Heart right ventricle (tissue), 16 donors: ENCODE data around the gene SLC25A47. TPM values are rescaled to one million over a fixed set of nuclear protein-coding genes. Genes with fewer than 3 reads are reported as not detected.

ENCODE experiments used
- ATAC-seq, 8 donors: fragments of 200-7000 bp; cut with Tn5 transposase; one replicate each; pipeline ENCODE4 v1.9.1; 2020; ENCODE audit warnings: mild to moderate bottlenecking in 8 of 8, moderate library complexity in 8 of 8, moderate number of reproducible peaks in 1 of 8
- DNase-seq, 2 donors: peaks; one replicate each; pipeline ENCODE4 v3.0.0-alpha.2; 2020
- H3K27ac ChIP-seq, 10 donors: fragments of 200-600 bp; sonication (generic) in 2 of 10; one replicate each; pipeline versions ENCODE4 v1.5.0 to v1.8.0; 2020 to 2022; ENCODE audit warnings: mild to moderate bottlenecking in 3 of 10
- H3K27me3 ChIP-seq, 7 donors: fragments of 200-600 bp; one replicate each; pipeline ENCODE4 v1.8.0; 2021 to 2022; ENCODE audit warnings: mild to moderate bottlenecking in 2 of 7
- H3K36me3 ChIP-seq, 9 donors: fragments of 200-600 bp; sonication (generic) in 1 of 9; one replicate each; pipeline versions ENCODE4 v1.5.0 to v1.8.0; 2020 to 2022; ENCODE audit warnings: mild to moderate bottlenecking in 2 of 9
- H3K4me1 ChIP-seq, 9 donors: fragments of 200-600 bp; sonication (generic) in 1 of 9; one replicate each; pipeline versions ENCODE4 v1.5.0 to v1.8.0; 2020 to 2022; ENCODE audit warnings: mild to moderate bottlenecking in 4 of 9
- H3K4me3 ChIP-seq, 10 donors: fragments of 200-600 bp; sonication (generic) in 2 of 10; one replicate each; pipeline versions ENCODE4 v1.5.0 to v1.8.0; 2020 to 2022; ENCODE audit warnings: mild to moderate bottlenecking in 7 of 10, moderate library complexity in 2 of 10
- H3K9me3 ChIP-seq, 11 donors: fragments of 200-600 bp in 10 of 11; sonication (generic) in 2 of 11; one replicate each; pipeline versions ENCODE4 v1.5.0 to v1.8.0; 2013 to 2022; ENCODE audit warnings: mild to moderate bottlenecking in 2 of 11, control low read depth in 1 of 11, moderate library complexity in 1 of 11
- WGBS, 2 donors: extraction: QIAGEN DNeasy Blood & Tissue Kit; methylation state at CpG; one replicate each; pipeline ENCODE4 v1.1.7; 2013; ENCODE audit warnings: inconsistent platforms in 1 of 2; 5-methylcytosine and 5-hydroxymethylcytosine counted together
- intact Hi-C, 10 donors: fragments of 100-400 bp; cut with DNase I; formaldehyde crosslinking; loops; one replicate each; pipeline versions ENCODE4 v1.11.1 to v1.14.2; 2022
- polyA plus RNA-seq, 2 donors: library from polyadenylated mRNA; stranded (reverse); fragments of 200-250 nt; gene quantifications; one replicate each; pipeline ENCODE4 v1.2.3, GENCODE V29; 2013
- total RNA-seq, 10 donors: library from RNA; stranded (reverse); fragmentation: NEBNext Ultra II Directional in 3 of 10; extraction: Animal tissue kit (Norgen Biotek cat#: 25700) in 3 of 10; gene quantifications; one replicate each; pipeline versions ENCODE4 v1.2.1 to v1.2.4, GENCODE V29; 2021 to 2023
- TF ChIP-seq, protein P1 (sequence below), 9 donors: fragments of 200-600 bp; sonication (generic) in 2 of 9; IDR thresholded peaks; one replicate each; pipeline versions ENCODE4 v1.5.0 to v1.8.0; 2021 to 2022; ENCODE audit warnings: antibody characterized with exemption in 9 of 9, mild to moderate bottlenecking in 5 of 9, moderate library complexity in 1 of 9
- donor health status: Arrhythmogenic right ventricular cardiomyopathy.
- donor health status: ischemic (EF 13 %, LVEDD 7.1; RV severe dilation, severe dysfunction).
- donor health status: healthy with polysubstance abuse.
- donor health status: DM: no; HTN: yes; CAD: no.
- donor health status: DM: no; HTN: no; CAD: no.
- donor health status: ischemic (EF 25% LVEDD 6.9; RV normal size, moderate dysfunction).
- donor health status: ischemic (EF 25% LVEDD 5.7; RV mildly dilated, moderate dysfunction).
- donor health status: healthy.
- donor health status: DM: yes; HTN: yes; CAD: no.
- donor health status: Ischemic cardiomyopathy.
- donor health status: ischemic (EF 35%, LVEDD 5.7; RV mildly dilated, moderate dysfunction).
- donor health status: nonischemic (EF 11% LVEDD 7.7; RV severe dilation, severe dysfunction).
- donor health status: DM: yes; HTN: yes; CAD: no.
- donor health status: PGD.
- donor health status: ischemic (EF 29% LVEDD 5.4; RV normal size, mild dysfunction).
- donor health status: nonischemic (EF 23%, LVEDD 6.1; RV moderate dilation, normal function).

Gene SLC25A47
- total and polyA plus RNA-seq, 12 donors = not detected

DNA sequence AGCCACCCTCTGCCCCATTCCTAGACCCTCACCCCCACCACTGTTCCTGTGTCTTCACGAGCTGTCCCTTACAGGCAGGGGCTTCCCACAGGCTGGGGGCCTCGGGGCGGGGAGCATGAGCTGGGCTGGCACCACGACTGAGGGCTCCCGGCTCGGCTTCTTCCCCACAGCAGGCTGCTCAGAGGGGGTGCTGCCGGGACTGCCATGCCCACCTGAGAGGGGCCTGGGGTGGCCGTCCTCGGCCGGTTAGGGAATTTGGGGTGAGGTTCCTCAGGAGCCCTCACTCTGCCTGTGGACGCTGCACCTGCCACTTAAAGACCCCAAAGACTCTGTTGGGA lies 6.8 kb downstream of the SLC25A47 start:
- Histone ChIP-seq H3K4me1 (no peaks in the 10 kb centered on the region), H3K27me3 (no peaks in the 10 kb centered on the region), H3K27ac (no peak overlapping the region), H3K36me3 (peaks cover 0 to 29% (median 7%) of the 10 kb centered on the region in 9 donors), H3K4me3 (no peak overlapping the region), H3K9me3 (no peaks in the 10 kb centered on the region)
- ATAC-seq (no peak), DNase-seq (no peak)
- intact Hi-C loops = no loop called here
- 84 to 86% methylated on average over 11 of the region's 11 CpGs for WGBS, 2 donors
- TF ChIP-seq, protein P1, sequence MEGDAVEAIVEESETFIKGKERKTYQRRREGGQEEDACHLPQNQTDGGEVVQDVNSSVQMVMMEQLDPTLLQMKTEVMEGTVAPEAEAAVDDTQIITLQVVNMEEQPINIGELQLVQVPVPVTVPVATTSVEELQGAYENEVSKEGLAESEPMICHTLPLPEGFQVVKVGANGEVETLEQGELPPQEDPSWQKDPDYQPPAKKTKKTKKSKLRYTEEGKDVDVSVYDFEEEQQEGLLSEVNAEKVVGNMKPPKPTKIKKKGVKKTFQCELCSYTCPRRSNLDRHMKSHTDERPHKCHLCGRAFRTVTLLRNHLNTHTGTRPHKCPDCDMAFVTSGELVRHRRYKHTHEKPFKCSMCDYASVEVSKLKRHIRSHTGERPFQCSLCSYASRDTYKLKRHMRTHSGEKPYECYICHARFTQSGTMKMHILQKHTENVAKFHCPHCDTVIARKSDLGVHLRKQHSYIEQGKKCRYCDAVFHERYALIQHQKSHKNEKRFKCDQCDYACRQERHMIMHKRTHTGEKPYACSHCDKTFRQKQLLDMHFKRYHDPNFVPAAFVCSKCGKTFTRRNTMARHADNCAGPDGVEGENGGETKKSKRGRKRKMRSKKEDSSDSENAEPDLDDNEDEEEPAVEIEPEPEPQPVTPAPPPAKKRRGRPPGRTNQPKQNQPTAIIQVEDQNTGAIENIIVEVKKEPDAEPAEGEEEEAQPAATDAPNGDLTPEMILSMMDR (IDR thresholded peaks at IDR 0.05) = no peak

DNA sequence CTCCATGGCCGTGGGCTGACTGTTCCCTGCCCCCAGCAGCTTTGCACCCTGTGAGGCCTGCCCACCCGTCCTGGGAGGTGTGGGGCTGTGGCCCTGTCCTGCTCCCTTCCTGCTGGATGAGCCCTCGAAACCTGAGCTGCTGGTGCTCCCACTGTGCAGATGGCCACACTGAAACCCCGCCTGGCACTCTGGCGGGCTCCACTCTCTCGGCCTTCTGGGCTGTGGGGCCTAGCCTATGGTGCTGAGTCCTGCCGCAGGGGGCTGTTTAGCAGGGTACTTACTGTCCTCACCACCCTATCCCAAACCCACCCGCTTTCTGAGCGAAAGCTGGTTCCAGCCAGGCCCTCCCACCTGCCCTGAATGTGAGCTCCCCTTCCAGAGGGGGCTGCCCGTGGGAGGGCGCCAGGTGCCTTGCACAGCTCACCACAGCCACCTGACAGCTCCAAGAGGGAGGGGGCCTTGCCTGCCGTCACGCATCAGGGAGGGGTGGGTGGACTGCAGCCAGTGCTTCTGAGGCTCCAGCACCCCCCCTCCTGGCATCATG lies 7.3 kb downstream of the SLC25A47 start:
- H3K4me1 ChIP-seq = no peaks in the 10 kb centered on the region
- DNase-seq (no peak), ATAC-seq (no peak)
- H3K27ac ChIP-seq = no peak overlapping the region
- TF ChIP-seq, protein P1 (IDR thresholded peaks at IDR 0.05) = no peak
- no peaks in the 10 kb centered on the region for H3K9me3 ChIP-seq
- H3K4me3 ChIP-seq = no peak overlapping the region
- H3K27me3 ChIP-seq = no peaks in the 10 kb centered on the region
- WGBS, 2 donors = 84 to 88% methylated on average over 13 of the region's 13 CpGs
- peaks cover 0 to 34% (median 11%) of the 10 kb centered on the region in 9 donors for H3K36me3 ChIP-seq
- intact Hi-C loops = no loop called here

DNA sequence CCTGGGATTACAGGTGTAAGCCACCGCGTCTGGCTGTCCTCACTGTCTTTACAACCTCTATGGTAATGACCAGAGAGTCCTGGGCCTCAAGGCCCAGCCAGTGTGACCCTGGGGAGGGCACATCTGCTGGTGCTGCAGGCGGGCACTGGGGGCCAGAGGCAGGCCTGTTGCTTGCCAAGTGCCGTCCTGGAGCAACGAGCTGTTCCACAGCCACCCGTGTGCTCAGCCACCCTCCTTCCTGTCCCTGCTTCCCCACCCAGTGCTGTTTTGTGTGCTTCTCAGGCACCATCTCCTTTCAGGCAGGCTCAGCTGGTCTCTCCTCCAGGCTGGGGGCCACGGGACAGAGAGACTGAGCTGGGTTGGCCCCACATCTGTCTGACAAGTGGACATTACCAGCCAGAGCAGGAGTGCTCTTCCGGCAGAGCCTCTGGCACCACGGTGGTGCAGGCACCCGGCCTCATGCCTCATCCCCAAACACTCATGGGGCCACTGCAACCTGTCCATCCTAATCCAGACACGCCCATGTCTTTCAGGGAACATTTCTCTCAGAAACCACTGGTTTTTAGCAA lies 9.0 kb downstream of the SLC25A47 start:
- 84 to 85% methylated on average over 11 of the region's 11 CpGs for WGBS, 2 donors
- peaks cover 0 to 51% (median 22%) of the 10 kb centered on the region in 9 donors for H3K36me3 ChIP-seq
- H3K4me1 ChIP-seq = no peaks in the 10 kb centered on the region
- H3K4me3 ChIP-seq = no peak overlapping the region
- H3K27me3 ChIP-seq = no peaks in the 10 kb centered on the region
- ATAC-seq = peak in 2 of 8 donors; percentile 6 to 9
- H3K27ac ChIP-seq = no peak overlapping the region
- no peak for DNase-seq
- intact Hi-C loops = no loop called here
- TF ChIP-seq, protein P1 (IDR thresholded peaks at IDR 0.05) = no peak
- H3K9me3 ChIP-seq = no peaks in the 10 kb centered on the region

DNA sequence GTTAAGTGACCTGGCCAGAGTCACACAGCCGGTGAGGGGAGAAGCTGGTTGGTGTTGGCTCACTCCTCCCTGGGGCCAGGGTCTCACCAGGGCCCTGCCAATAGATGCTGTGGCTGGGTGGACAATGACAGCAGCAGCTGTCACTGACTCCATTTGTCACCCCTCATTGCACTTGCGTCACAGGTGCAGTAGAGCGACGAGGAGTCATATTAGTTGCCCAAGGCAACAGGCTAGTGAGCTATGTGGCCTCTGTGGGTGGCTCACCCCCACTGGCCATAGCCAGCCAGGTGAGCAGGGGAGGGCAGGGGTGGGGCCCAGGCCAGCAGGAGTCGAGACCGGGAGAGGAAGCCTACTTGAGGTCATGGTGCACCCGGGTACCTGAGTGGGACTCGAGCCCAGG lies 9.7 kb downstream of the SLC25A47 start:
- DNase-seq (no peak), ATAC-seq (peak in 2 of 8 donors; percentile 6 to 20)
- intact Hi-C loops = no loop called here
- Histone ChIP-seq H3K4me1 (no peaks in the 10 kb centered on the region), H3K4me3 (no peak overlapping the region), H3K27me3 (no peaks in the 10 kb centered on the region), H3K9me3 (no peaks in the 10 kb centered on the region), H3K36me3 (peaks cover 0 to 57% (median 26%) of the 10 kb centered on the region in 9 donors), H3K27ac (no peak overlapping the region)
- 87 to 91% methylated on average over 8 of the region's 8 CpGs for WGBS, 2 donors
- TF ChIP-seq, protein P1 (IDR thresholded peaks at IDR 0.05) = no peak
